Activated CD8-positive, alpha-beta memory T cell treated with anti-CD3 and anti-CD28 coated beads, Interleukin-2, amount 50 U/mL, for 4 hours (primary cell): ENCODE measurements around the gene COA1.
"Not testable (repeated sequence)": the region's sequence is repeated elsewhere in the genome, so short reads cannot be mapped to it uniquely, and the experiment has no call there.

Experiments used
- DNase-seq: peaks from one replicate; pipeline ENCODE4 v3.0.0-alpha.2; 2020

COA1 gene

DNA sequence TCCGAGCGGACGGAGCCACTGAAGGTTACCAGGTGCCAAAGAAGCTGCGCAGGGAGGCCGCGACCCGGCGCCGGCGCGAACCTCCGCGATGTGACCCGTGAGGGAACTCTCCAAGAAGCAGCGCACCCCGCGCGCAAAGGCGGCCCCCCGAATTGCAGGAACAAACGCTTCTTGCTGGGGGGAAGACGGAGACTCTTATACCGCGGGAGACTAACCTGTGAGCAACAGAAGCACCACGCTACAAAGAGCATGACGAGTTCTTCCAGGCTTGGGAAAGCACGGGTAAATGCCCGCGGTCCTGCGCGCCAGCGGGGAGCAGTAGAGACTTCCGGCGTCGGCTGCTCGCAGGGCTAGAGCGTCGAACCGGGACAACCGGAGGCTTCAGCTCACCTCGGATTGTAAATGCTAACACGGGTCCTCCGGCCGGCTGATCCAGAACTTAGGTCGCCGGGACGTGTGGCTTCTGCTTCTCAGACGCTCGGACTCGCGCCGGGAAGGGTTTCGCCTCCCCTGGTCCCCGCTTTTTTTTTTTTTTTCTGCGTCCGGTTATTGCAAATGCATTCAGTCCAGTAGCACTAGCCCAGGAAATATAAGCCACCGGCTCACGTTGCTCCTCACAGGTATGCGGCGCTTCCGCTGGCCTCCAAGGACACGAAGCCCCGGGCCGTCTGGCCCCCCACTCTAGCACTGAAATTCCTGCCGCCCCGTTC is at the start of gene COA1:
COA1 (minus strand) TSS at position 310 of the 710 bp plus-strand sequence. CDS start 80,909 bp downstream, outside the sequence.
- peak; percentile 83 for DNase-seq

GRCh38 chr7:43778293-43779044 is 49.1 kb upstream of the COA1 start:
- DNase-seq = not testable (repeated sequence)

DNA sequence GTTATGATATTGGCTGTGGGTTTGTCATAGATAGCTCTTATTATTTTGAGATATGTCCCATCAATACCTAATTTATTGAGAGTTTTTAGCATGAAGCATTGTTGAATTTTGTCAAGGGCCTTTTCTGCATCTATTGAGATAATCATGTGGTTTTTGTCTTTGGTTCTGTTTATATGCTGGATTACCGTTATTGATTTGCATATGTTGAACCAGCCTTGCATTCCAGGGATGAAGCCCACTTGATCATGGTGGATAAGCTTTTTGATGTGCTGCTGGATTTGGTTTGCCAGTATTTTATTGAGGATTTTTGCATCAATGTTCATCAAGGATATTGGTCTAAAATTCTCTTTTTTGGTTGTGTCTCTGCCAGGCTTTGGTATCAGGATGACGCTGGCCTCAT is 45.9 kb upstream of the COA1 start:
- DNase-seq = not testable (repeated sequence)

GRCh38 chr7:43773268-43773667 is 43.9 kb upstream of the COA1 start:
- DNase-seq = not testable (repeated sequence)

DNA sequence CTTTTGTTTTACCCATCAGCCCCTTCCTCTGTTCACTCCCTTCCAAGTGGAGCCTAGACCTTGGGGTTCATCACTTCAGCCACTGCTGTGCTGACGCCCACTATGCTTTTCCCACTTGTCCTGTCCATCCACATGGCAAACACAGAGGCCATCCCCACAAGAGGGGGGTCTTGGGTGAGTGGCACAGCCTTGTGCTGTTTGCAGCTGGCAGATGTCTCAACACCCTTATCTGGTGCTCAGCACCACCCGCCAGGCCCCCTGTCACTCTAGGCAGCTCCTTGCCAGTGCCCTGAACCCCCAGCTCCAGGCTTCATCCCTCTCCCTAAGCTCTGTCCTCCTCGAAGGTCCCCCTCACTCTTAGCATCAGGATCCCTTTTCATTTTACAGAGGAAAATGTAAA is 42.2 kb upstream of the COA1 start:
- DNase-seq = no peak

DNA sequence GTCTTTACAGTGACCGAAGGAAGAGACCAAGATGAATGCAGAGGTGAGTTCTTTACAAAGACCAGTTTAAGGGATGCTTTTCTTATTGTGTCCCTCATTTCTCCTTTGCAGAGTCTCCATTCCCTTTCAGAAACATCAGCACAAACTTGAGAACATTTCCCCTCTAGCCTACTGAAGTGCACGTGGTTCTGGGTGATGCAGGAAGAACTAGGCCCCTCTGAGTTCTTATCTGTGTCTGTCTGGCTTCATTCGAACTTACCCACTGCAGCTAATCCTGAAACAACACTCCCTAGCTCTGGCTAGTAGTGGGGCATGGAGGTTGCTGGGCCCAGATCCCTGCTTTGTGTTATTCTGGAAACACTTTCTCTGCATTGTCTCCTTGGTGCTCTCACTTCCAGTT is 41.8 kb upstream of the COA1 start:
- no peak for DNase-seq

DNA sequence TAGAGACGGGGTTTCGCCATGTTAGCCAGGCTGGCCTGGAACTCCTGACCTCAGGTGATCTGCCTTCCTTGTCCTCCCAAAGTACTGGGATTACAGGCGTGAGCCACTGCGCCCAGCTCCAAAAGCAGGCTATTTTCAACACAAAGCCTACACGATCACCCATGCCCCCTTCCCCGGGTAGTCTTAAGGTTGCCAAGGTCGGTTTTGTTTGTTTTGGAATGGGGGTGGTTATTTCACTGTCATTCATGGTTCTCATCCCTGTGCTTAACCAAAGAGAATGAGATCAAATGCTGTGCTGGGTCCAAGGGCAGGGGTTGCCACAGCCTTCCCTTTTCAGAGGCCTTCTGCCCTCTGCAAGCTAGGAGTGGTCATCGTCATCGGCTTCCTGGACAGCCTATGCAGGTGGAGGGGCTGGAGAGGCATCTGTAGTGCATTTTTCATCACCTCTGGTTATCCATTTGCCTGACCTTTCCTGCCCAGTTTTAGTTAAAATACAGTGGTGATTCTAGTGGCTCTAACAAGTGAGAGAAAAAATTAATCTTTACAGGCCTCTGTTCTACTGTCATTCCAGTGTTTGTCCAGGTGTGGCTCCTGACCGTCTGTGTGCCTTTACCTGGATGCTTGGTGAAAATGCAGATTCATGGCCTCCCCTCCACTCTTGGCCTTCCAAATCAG is 40.6 kb upstream of the COA1 start:
- DNase-seq = no peak

DNA sequence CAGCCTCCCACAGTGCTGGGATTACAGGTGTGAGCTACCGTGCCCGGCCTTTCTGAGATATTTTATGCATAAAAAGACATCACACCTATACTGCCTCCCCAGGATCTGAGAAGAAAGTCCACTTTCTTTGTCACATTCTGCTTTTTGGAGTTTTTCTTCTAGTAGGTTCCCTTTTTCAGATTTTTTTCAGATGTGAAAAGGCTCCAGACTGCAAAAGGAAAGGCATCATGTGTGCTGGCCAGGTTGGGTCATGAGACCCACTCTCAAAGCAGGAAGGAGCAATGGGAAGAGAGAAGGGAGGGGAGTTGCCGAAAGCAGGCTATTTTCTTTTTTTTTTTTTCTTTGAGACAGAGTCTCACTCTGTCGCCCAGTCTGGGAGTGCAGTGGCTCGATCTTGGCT is 40.0 kb upstream of the COA1 start:
- DNase-seq = no peak

DNA sequence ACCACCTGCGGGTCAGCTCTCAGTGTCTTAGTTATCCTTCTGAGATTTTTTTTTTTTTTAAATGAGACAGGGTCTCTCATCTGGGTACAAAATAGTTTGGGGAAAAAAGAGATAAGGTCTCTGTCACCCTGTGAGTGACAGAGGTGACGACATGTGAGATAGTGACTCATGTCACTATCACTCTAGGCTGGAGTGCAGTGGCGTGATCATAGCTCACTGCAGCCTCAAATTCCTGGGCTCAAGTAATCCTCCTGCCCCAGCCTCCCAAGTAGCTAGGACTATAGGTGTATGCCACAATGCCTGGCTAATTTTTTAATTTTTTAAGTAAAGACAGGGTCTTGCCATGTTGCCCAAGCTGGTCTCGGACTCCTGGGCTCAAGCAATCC is 39.6 kb upstream of the COA1 start:
- no peak for DNase-seq

DNA sequence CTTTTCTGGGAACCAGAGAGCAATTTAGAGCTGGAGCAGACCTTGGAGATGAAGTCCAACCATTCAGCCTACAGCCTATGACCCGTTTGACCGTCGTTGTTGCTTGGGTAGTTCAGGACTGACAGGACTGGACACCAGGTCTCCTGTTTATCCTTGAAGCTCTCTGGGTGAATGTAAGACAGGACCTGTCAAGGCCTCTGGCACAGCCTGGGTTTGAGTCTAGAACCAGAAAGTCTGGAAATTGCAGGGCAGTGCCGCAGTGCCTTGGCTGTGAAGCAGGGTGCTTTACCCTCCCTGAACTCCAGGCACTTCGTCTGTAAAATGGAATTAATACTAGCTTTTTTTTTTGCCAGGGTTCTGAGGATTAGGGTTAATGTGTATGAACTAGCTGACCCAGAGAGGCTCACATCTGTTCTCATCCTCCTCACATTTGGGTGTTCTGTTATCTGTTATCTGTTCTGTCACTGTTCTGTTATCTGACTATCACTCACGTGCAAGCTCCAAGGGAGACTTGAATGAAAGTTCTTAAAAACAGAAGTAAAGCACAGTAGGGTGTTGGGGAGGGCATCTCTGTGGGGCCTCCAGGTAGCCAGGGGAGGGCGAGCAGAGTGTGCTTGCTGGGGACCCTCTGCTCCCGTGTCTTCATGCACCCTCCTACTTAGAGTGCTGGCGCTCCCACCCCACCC is 39.0 kb upstream of the COA1 start:
- no peak for DNase-seq

- no peak for DNase-seq
Measured at GRCh38 chr7:43767311-43767710, 38.0 kb upstream of the COA1 start.

DNA sequence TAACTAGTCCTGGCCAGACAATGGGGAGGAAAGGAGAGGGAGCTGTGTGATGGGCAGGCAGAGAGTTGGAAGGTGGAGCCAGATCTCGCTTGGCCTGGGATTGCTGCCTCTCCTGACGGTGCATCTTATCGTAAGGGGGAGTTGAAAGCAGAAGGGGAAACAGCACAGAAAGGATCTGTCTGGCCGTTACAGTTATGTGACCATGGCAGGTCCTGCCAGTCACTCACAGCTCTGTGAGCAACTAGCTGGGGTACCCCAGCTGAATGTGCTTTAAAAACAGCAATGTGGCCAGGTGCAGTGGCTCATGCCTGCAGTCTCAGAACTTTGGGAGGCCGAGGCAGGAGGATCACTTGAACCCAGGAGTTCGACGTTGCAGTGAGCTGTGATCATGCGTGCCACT is 37.2 kb upstream of the COA1 start:
- no peak for DNase-seq

DNA sequence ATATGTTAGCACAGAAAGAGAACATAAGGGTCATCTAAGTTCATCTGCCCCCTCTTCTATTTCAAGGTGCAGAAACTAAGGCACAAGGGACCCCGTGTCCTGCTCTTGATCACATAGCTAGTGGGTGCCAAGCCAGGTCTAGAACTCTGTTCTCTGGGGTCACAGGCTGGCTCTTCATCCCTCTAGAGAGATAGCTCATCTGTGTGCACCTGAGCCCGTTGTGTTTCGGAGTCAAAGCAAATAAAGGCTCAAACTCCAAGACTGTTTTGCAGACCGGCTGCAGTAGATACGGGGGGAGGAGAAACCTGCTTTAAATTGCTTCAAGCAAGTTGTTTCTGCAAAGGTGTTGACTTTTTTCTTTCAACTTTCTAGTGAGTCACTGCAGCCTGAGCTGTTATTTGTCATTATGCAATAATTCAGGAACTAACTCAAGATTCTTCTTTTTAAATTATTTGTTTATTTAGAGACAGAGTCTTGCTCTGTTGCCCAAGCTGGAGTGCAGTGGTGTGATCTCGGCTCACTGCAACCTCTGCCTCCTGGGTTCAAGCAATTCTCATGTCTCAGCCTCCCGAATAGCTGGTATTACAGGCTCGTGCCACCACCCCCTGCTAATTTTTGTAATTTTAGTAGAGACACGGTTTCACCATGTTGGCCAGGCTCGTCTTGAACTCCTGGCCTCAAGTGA is 35.6 kb upstream of the COA1 start:
- no peak for DNase-seq

DNA sequence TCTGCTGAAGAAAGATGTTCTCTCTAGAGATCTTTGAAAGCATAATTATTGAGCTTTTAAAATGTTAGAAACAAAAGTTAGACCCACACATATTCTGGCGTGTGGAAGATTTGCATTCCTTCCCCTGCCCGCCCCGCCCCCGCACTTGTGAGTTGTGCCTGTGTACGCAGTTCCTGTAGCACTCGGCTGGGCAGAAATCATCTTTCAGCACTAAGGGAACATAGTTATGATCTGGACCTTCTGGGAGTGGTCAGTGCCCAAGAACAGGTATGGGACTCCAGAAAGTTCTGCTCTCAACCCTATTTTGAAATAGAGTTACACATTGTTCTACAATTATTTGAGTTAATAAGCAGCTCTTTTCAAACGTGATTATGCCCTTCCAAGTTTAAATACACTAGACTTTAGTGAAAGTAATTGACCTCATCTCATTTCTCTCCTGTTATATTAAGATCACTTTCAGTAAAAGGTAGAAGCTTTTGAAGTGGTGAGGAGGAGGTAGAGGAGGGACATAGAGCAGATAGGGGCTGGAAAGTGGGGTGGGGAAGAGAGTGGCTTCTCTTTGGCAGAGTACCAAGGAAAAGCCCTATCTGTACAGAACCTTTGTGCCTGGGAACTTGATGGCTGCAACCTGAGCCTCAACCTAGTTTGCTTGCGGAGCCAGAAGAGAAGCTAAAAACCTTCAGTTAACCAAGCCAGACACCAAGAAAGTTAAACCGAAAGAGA is 34.9 kb upstream of the COA1 start:
- DNase-seq = peak; percentile 42

GRCh38 chr7:43763183-43763582 is 33.9 kb upstream of the COA1 start:
- no peak for DNase-seq

DNA sequence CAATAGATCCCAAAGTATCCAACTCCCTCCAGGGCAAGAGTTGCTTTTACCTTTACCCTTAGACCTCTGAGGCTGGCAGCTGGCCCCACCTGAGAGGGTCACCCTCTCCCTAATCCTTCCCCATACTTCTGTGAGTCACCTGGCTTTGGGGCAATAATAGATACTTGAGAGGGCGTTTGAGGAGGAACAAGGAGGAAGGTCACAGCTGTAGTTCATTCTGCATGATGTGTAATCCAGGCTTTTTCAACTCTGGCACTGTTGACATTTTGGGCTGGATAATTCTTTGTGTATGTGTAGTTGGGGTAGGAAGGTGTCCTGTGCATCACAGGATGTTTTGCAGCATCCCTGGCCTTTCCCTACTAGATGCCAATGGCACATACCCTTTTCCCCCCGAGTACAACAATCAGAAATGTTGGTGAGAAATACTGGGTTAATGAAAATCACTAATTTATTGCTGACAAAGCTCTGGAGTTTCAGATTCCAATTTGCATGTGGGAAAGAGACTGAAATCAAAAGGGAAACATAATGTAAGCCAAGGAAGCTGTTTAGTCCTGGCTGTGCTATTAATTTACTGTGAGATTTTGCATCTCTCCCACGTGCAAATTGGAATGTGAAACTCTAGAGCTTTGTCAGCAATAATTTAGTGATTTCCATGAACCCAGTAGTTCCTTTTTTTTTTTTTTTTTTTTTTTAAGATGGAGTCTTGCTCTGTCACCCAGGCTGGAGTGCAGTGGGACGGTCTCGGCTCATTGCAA is 32.8 kb upstream of the COA1 start:
- no peak for DNase-seq

GRCh38 chr7:43761382-43761781 is 32.1 kb upstream of the COA1 start:
- no peak for DNase-seq

- DNase-seq = no peak
Measured at GRCh38 chr7:43760861-43761260, 31.5 kb upstream of the COA1 start.

- DNase-seq = peak; percentile 44
Measured at GRCh38 chr7:43758822-43759683, 29.7 kb upstream of the COA1 start.
